SK-N-SH treated with all-trans-retinoic acid at 6 μM for 48 hours (cell line): ENCODE results near the gene LMO7.

Source experiments
- ATAC-seq: fragments of 200-7000 bp; cut with Tn5 transposase; 3 replicates; pipeline ENCODE4 v1.9.1; 2020; ENCODE audit warnings: mild to moderate bottlenecking, moderate library complexity
- BACH2 ChIP-seq: fragments of 250-450 bp; sonication (Bioruptor Pico); IDR thresholded peaks from 2 replicates; pipeline ENCODE4 v1.9.0; 2021; ENCODE audit warnings: mild to moderate bottlenecking, borderline replicate concordance
- CSDC2 ChIP-seq: fragments of 250-450 bp; sonication (Bioruptor Pico); IDR thresholded peaks from 2 replicates; pipeline ENCODE4 v1.5.0; 2020; ENCODE audit warnings: mild to moderate bottlenecking, moderate library complexity
- ESRRG ChIP-seq: fragments of 250-450 bp; sonication (Bioruptor Pico); IDR thresholded peaks from 2 replicates; pipeline ENCODE4 v1.6.1; 2021; ENCODE audit warnings: mild to moderate bottlenecking
- GLIS3 ChIP-seq: fragments of 250-450 bp; sonication (Bioruptor Pico); IDR thresholded peaks from 2 replicates; pipeline ENCODE4 v1.5.0; 2020; ENCODE audit warnings: mild to moderate bottlenecking, moderate library complexity
- ISL1 ChIP-seq: fragments of 250-450 bp; sonication (Bioruptor Pico); IDR thresholded peaks from 2 replicates; pipeline ENCODE4 v2.1.2; 2022; ENCODE audit warnings: mild to moderate bottlenecking, moderate library complexity
- PPARA ChIP-seq: fragments of 250-450 bp; sonication (Bioruptor Pico); IDR thresholded peaks from 2 replicates; pipeline ENCODE4 v1.5.0; 2020; ENCODE audit warnings: mild to moderate bottlenecking, borderline replicate concordance
- RARB ChIP-seq: fragments of 250-450 bp; sonication (Bioruptor Pico); IDR thresholded peaks from 2 replicates; pipeline ENCODE4 v1.8.0; 2021; ENCODE audit warnings: mild to moderate bottlenecking, moderate library complexity
- SNAI2 ChIP-seq: fragments of 250-450 bp; sonication (Bioruptor Pico); IDR thresholded peaks from 2 replicates; pipeline ENCODE4 v1.5.0; 2020; ENCODE audit warnings: mild to moderate bottlenecking, moderate library complexity
- TCF4 ChIP-seq: fragments of 250-450 bp; sonication (Bioruptor Pico); IDR thresholded peaks from 2 replicates; pipeline ENCODE4 v1.8.0; 2021; ENCODE audit warnings: mild to moderate bottlenecking, moderate library complexity, borderline replicate concordance
- TOX ChIP-seq: fragments of 250-450 bp; sonication (Bioruptor Pico); IDR thresholded peaks from 2 replicates; pipeline ENCODE4 v1.8.0; 2021; ENCODE audit warnings: mild to moderate bottlenecking, moderate library complexity, borderline replicate concordance
- ZFP3 ChIP-seq: fragments of 250-450 bp; sonication (Bioruptor Pico); IDR thresholded peaks from 2 replicates; pipeline ENCODE4 v1.5.0; 2020; ENCODE audit warnings: mild to moderate bottlenecking, moderate library complexity
- ZFP30 ChIP-seq: fragments of 450-650 bp; formaldehyde crosslinking; IDR thresholded peaks from 2 replicates; pipeline ENCODE4 v1.5.0; 2022; ENCODE audit warnings: mild to moderate bottlenecking, moderate library complexity
- ZNF565 ChIP-seq: fragments of 450-650 bp; formaldehyde crosslinking; conservative IDR thresholded peaks from 2 replicates; pipeline ENCODE4 v1.5.0; 2020; ENCODE audit warnings: low read depth, mild to moderate bottlenecking, moderate library complexity
- ZNF70 ChIP-seq: fragments of 450-650 bp; formaldehyde crosslinking; IDR thresholded peaks from 2 replicates; pipeline ENCODE4 v1.5.0; 2020; ENCODE audit warnings: mild to moderate bottlenecking, moderate library complexity
- ZNF8 ChIP-seq: fragments of 450-650 bp; formaldehyde crosslinking; IDR thresholded peaks from 2 replicates; pipeline ENCODE4 v1.5.0; 2020; ENCODE audit warnings: mild to moderate bottlenecking, moderate library complexity
- TF ChIP-seq, protein P1 (sequence below): fragments of 250-450 bp; sonication (Bioruptor Pico); IDR thresholded peaks from 2 replicates; pipeline ENCODE4 v1.5.1; 2020; ENCODE audit warnings: low read depth, mild to moderate bottlenecking, moderate library complexity
- TF ChIP-seq, protein P2 (sequence below): fragments of 250-450 bp; sonication (Bioruptor Pico); IDR thresholded peaks from 2 replicates; pipeline ENCODE4 v1.5.1; 2021; ENCODE audit warnings: mild to moderate bottlenecking, moderate library complexity
- TF ChIP-seq, protein P3 (sequence below): fragments of 250-450 bp; sonication (Bioruptor Pico); IDR thresholded peaks from 2 replicates; pipeline ENCODE4 v1.5.0; 2020; ENCODE audit warnings: mild to moderate bottlenecking, moderate library complexity
- TF ChIP-seq, protein P4 (sequence below): fragments of 250-450 bp; sonication (Bioruptor Pico); IDR thresholded peaks from 2 replicates; pipeline ENCODE4 v1.8.0; 2021; ENCODE audit warnings: low read depth, mild to moderate bottlenecking, moderate library complexity, borderline replicate concordance

LMO7 gene

DNA sequence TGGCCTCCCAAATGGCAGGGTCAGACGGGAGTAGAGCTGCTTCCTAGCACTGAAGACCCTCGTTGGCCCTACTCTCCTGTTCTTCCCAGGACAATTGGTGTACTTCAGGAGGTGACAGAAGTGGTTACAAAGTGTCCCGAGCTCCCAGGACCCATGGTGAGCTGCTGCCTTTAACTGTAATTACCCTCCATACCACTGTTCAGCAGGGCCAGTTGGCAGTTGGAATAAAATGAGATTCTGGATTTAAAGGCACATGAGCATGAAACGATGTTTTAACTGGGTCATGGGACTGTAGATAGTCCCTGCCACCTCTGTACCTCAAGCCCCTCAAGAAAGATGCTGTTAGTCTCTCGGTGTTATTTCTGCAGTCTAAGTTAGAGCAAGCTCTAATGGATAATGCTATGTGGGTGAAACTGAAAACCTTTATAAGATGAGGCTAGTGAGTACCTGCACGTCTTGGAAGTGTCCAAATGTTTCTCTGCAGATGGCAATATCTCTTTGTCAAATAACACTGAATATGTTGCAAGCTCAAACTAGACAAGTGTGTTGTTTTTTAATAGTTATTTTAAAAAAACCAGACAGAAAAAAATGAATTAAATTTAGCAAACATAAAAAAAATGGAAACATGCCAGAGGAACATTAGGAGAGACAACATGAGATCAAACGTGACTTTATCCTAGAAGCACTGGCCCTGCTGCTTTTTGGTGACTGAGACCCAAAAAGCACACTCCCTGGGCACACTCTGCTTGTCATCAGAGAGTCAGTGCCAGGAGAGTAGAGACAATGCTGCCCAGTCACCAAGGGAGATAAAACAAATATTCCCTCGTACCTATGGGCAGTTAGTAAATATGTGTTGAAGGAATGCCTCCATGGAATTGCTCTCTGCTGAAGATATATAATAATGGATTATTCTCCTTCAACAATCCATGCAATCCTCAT is 266.3 kb downstream of the LMO7 start:
- TF ChIP-seq ZFP3 (CRISPR knock-in tag) (no peak), ZNF8 (CRISPR knock-in tag) (no peak), PPARA (CRISPR knock-in tag) (no peak), ESRRG (CRISPR knock-in tag) (no peak), RARB (CRISPR knock-in tag) (no peak), ZNF70 (no peak), TCF4 (CRISPR knock-in tag) (no peak), GLIS3 (no peak), ZFP30 (CRISPR knock-in tag) (no peak), TOX (CRISPR knock-in tag) (no peak), BACH2 (CRISPR knock-in tag) (no peak), CSDC2 (CRISPR knock-in tag) (no peak), SNAI2 (CRISPR knock-in tag) (no peak)
- TF ChIP-seq, protein P1, sequence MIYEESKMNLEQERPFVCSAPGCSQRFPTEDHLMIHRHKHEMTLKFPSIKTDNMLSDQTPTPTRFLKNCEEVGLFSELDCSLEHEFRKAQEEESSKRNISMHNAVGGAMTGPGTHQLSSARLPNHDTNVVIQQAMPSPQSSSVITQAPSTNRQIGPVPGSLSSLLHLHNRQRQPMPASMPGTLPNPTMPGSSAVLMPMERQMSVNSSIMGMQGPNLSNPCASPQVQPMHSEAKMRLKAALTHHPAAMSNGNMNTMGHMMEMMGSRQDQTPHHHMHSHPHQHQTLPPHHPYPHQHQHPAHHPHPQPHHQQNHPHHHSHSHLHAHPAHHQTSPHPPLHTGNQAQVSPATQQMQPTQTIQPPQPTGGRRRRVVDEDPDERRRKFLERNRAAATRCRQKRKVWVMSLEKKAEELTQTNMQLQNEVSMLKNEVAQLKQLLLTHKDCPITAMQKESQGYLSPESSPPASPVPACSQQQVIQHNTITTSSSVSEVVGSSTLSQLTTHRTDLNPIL (CRISPR knock-in tag): no peak
- TF ChIP-seq, protein P2, sequence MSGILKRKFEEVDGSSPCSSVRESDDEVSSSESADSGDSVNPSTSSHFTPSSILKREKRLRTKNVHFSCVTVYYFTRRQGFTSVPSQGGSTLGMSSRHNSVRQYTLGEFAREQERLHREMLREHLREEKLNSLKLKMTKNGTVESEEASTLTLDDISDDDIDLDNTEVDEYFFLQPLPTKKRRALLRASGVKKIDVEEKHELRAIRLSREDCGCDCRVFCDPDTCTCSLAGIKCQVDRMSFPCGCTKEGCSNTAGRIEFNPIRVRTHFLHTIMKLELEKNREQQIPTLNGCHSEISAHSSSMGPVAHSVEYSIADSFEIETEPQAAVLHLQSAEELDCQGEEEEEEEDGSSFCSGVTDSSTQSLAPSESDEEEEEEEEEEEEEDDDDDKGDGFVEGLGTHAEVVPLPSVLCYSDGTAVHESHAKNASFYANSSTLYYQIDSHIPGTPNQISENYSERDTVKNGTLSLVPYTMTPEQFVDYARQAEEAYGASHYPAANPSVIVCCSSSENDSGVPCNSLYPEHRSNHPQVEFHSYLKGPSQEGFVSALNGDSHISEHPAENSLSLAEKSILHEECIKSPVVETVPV (CRISPR knock-in tag): no peak
- TF ChIP-seq, protein P3, sequence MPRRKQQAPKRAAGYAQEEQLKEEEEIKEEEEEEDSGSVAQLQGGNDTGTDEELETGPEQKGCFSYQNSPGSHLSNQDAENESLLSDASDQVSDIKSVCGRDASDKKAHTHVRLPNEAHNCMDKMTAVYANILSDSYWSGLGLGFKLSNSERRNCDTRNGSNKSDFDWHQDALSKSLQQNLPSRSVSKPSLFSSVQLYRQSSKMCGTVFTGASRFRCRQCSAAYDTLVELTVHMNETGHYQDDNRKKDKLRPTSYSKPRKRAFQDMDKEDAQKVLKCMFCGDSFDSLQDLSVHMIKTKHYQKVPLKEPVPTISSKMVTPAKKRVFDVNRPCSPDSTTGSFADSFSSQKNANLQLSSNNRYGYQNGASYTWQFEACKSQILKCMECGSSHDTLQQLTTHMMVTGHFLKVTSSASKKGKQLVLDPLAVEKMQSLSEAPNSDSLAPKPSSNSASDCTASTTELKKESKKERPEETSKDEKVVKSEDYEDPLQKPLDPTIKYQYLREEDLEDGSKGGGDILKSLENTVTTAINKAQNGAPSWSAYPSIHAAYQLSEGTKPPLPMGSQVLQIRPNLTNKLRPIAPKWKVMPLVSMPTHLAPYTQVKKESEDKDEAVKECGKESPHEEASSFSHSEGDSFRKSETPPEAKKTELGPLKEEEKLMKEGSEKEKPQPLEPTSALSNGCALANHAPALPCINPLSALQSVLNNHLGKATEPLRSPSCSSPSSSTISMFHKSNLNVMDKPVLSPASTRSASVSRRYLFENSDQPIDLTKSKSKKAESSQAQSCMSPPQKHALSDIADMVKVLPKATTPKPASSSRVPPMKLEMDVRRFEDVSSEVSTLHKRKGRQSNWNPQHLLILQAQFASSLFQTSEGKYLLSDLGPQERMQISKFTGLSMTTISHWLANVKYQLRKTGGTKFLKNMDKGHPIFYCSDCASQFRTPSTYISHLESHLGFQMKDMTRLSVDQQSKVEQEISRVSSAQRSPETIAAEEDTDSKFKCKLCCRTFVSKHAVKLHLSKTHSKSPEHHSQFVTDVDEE (CRISPR knock-in tag): no peak
- ATAC-seq: no peak

DNA sequence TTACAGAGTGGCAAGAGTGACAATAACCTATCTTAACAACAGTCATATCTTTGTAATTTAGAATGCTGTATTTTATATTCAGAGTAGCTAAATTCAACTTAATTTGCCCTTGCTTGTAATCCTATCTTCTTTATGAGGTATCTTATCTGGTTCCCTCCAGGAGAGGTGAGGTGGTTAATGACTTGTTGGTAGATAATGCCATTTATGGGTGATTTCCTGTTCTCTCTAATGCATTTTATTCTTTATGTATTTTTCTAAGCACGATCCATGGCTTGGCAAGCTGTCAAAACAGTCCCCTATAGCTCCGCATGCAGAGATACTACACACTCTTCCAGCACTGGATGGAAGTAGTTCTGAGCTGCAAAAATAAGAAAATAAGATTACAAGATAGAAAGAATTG is 267.9 kb downstream of the LMO7 start:
- ATAC-seq: no peak
- TF ChIP-seq, protein P4, sequence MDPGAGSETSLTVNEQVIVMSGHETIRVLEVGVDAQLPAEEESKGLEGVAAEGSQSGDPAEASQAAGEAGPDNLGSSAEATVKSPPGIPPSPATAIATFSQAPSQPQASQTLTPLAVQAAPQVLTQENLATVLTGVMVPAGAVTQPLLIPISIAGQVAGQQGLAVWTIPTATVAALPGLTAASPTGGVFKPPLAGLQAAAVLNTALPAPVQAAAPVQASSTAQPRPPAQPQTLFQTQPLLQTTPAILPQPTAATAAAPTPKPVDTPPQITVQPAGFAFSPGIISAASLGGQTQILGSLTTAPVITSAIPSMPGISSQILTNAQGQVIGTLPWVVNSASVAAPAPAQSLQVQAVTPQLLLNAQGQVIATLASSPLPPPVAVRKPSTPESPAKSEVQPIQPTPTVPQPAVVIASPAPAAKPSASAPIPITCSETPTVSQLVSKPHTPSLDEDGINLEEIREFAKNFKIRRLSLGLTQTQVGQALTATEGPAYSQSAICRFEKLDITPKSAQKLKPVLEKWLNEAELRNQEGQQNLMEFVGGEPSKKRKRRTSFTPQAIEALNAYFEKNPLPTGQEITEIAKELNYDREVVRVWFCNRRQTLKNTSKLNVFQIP: no peak
- no peak for TF ChIP-seq TOX (CRISPR knock-in tag)
- no peak for TF ChIP-seq ESRRG (CRISPR knock-in tag)
- no peak for TF ChIP-seq ISL1 (CRISPR knock-in tag)
- no peak for TF ChIP-seq ZNF565 (CRISPR knock-in tag)
- no peak for TF ChIP-seq SNAI2 (CRISPR knock-in tag)
- no peak for TF ChIP-seq ZFP3 (CRISPR knock-in tag)
- TF ChIP-seq ZNF8 (CRISPR knock-in tag): no peak
- TF ChIP-seq, protein P1 (CRISPR knock-in tag): no peak
- TF ChIP-seq BACH2 (CRISPR knock-in tag): no peak
- no peak for TF ChIP-seq ZFP30 (CRISPR knock-in tag)
- no peak for TF ChIP-seq PPARA (CRISPR knock-in tag)
- TF ChIP-seq, protein P3 (CRISPR knock-in tag): no peak
- TF ChIP-seq CSDC2 (CRISPR knock-in tag): no peak
